ENCODE measurements around the gene ID3. TPM values are rescaled to one million over a fixed set of nuclear protein-coding genes. Genes with fewer than 3 reads are reported as not detected.

ID3 gene
- total and polyA plus RNA-seq, 9 of the 15 experiments (the other 6 are each of a cell fraction or from before 2014, with no cell fraction given): 6.8 to 59.8 (median 23.5) TPM

DNA sequence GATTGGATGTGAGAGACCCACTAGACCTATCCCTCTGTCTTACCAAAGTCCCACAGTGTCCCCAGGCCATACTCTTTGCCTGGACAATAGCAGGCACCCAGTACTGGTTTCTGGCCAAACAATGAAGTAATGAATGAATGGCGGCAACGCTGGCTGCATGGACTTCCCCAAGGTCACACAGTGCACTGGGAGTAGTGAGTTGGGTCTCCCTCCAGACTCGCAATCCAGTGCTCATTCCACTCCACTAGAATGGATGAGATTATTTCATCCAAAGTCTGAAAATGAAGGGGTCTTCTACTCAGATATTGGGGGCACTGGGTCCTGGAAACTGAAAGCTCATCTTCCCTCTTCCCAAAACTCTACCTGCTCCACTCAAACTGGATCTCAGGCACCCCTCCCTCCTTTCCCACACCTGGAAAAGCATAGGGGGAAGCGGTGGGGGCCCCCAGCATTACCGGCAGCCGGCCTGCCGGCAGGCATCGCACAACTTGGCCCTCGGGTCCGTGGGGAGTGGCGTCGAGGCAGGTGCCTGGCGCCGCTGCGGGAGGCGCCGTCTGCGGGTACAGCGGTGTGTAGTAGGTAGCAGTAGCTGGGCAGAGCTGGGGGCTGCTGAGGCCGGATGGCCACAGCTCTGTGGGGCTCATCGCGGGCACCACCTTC, 29.1 kb downstream of the ID3 start (continued):
- TF ChIP-seq POLR2G (IDR thresholded peaks at IDR 0.05; ENCODE audit: low read depth, low read length) (no peak), MAX (CRISPR knock-in tag; IDR thresholded peaks at IDR 0.05) (peak; percentile 52), BCL6 (CRISPR knock-in tag; IDR thresholded peaks at IDR 0.05) (no peak), ZNF263 (CRISPR knock-in tag; IDR thresholded peaks at IDR 0.05; ENCODE audit: borderline replicate concordance) (no peak), ZC3H4 (CRISPR knock-in tag; IDR thresholded peaks at IDR 0.05; ENCODE audit: borderline replicate concordance) (no peak), ASH1L (IDR thresholded peaks at IDR 0.05; ENCODE audit: borderline replicate concordance, low read depth, partially characterized antibody) (no peak), BCLAF1 (IDR thresholded peaks at IDR 0.05; ENCODE audit: borderline replicate concordance in 1 of 2, control insufficient read depth in 1 of 2, low read depth in 2 of 2, low read length in 1 of 2) (no peak), NRF1 (conservative IDR thresholded peaks at IDR 0.05 in 1 of 2, IDR thresholded peaks at IDR 0.05 in 1 of 2) (no peak), GTF2F1 (IDR thresholded peaks at IDR 0.05; ENCODE audit: low read depth, low read length) (no peak), RBBP5 (IDR thresholded peaks at IDR 0.05; ENCODE audit: borderline replicate concordance, insufficient read depth, low read length, poor library complexity, severe bottlenecking) (peak; percentile 5), SMARCB1 (IDR thresholded peaks at IDR 0.05; ENCODE audit: insufficient read length, low read depth) (no peak)
- TF ChIP-seq, protein P1, sequence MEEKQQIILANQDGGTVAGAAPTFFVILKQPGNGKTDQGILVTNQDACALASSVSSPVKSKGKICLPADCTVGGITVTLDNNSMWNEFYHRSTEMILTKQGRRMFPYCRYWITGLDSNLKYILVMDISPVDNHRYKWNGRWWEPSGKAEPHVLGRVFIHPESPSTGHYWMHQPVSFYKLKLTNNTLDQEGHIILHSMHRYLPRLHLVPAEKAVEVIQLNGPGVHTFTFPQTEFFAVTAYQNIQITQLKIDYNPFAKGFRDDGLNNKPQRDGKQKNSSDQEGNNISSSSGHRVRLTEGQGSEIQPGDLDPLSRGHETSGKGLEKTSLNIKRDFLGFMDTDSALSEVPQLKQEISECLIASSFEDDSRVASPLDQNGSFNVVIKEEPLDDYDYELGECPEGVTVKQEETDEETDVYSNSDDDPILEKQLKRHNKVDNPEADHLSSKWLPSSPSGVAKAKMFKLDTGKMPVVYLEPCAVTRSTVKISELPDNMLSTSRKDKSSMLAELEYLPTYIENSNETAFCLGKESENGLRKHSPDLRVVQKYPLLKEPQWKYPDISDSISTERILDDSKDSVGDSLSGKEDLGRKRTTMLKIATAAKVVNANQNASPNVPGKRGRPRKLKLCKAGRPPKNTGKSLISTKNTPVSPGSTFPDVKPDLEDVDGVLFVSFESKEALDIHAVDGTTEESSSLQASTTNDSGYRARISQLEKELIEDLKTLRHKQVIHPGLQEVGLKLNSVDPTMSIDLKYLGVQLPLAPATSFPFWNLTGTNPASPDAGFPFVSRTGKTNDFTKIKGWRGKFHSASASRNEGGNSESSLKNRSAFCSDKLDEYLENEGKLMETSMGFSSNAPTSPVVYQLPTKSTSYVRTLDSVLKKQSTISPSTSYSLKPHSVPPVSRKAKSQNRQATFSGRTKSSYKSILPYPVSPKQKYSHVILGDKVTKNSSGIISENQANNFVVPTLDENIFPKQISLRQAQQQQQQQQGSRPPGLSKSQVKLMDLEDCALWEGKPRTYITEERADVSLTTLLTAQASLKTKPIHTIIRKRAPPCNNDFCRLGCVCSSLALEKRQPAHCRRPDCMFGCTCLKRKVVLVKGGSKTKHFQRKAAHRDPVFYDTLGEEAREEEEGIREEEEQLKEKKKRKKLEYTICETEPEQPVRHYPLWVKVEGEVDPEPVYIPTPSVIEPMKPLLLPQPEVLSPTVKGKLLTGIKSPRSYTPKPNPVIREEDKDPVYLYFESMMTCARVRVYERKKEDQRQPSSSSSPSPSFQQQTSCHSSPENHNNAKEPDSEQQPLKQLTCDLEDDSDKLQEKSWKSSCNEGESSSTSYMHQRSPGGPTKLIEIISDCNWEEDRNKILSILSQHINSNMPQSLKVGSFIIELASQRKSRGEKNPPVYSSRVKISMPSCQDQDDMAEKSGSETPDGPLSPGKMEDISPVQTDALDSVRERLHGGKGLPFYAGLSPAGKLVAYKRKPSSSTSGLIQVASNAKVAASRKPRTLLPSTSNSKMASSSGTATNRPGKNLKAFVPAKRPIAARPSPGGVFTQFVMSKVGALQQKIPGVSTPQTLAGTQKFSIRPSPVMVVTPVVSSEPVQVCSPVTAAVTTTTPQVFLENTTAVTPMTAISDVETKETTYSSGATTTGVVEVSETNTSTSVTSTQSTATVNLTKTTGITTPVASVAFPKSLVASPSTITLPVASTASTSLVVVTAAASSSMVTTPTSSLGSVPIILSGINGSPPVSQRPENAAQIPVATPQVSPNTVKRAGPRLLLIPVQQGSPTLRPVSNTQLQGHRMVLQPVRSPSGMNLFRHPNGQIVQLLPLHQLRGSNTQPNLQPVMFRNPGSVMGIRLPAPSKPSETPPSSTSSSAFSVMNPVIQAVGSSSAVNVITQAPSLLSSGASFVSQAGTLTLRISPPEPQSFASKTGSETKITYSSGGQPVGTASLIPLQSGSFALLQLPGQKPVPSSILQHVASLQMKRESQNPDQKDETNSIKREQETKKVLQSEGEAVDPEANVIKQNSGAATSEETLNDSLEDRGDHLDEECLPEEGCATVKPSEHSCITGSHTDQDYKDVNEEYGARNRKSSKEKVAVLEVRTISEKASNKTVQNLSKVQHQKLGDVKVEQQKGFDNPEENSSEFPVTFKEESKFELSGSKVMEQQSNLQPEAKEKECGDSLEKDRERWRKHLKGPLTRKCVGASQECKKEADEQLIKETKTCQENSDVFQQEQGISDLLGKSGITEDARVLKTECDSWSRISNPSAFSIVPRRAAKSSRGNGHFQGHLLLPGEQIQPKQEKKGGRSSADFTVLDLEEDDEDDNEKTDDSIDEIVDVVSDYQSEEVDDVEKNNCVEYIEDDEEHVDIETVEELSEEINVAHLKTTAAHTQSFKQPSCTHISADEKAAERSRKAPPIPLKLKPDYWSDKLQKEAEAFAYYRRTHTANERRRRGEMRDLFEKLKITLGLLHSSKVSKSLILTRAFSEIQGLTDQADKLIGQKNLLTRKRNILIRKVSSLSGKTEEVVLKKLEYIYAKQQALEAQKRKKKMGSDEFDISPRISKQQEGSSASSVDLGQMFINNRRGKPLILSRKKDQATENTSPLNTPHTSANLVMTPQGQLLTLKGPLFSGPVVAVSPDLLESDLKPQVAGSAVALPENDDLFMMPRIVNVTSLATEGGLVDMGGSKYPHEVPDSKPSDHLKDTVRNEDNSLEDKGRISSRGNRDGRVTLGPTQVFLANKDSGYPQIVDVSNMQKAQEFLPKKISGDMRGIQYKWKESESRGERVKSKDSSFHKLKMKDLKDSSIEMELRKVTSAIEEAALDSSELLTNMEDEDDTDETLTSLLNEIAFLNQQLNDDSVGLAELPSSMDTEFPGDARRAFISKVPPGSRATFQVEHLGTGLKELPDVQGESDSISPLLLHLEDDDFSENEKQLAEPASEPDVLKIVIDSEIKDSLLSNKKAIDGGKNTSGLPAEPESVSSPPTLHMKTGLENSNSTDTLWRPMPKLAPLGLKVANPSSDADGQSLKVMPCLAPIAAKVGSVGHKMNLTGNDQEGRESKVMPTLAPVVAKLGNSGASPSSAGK (IDR thresholded peaks at IDR 0.05): no peak; the same call in none of the 2 replicates
